Heart right ventricle (tissue), 16 donors: ENCODE measurements around the gene LSM3. TPM values are rescaled to one million over a fixed set of nuclear protein-coding genes. Genes with fewer than 3 reads are reported as not detected.

Source experiments
- ATAC-seq, 8 donors: fragments of 200-7000 bp; cut with Tn5 transposase; one replicate each; pipeline ENCODE4 v1.9.1; 2020; ENCODE audit warnings: mild to moderate bottlenecking in 8 of 8, moderate library complexity in 8 of 8, moderate number of reproducible peaks in 1 of 8
- DNase-seq, 2 donors: peaks; one replicate each; pipeline ENCODE4 v3.0.0-alpha.2; 2020
- H3K27ac ChIP-seq, 10 donors: fragments of 200-600 bp; sonication (generic) in 2 of 10; one replicate each; pipeline versions ENCODE4 v1.5.0 to v1.8.0; 2020 to 2022; ENCODE audit warnings: mild to moderate bottlenecking in 3 of 10
- H3K27me3 ChIP-seq, 7 donors: fragments of 200-600 bp; one replicate each; pipeline ENCODE4 v1.8.0; 2021 to 2022; ENCODE audit warnings: mild to moderate bottlenecking in 2 of 7
- H3K36me3 ChIP-seq, 9 donors: fragments of 200-600 bp; sonication (generic) in 1 of 9; one replicate each; pipeline versions ENCODE4 v1.5.0 to v1.8.0; 2020 to 2022; ENCODE audit warnings: mild to moderate bottlenecking in 2 of 9
- H3K4me1 ChIP-seq, 9 donors: fragments of 200-600 bp; sonication (generic) in 1 of 9; one replicate each; pipeline versions ENCODE4 v1.5.0 to v1.8.0; 2020 to 2022; ENCODE audit warnings: mild to moderate bottlenecking in 4 of 9
- H3K4me3 ChIP-seq, 10 donors: fragments of 200-600 bp; sonication (generic) in 2 of 10; one replicate each; pipeline versions ENCODE4 v1.5.0 to v1.8.0; 2020 to 2022; ENCODE audit warnings: mild to moderate bottlenecking in 7 of 10, moderate library complexity in 2 of 10
- H3K9me3 ChIP-seq, 11 donors: fragments of 200-600 bp in 10 of 11; sonication (generic) in 2 of 11; one replicate each; pipeline versions ENCODE4 v1.5.0 to v1.8.0; 2013 to 2022; ENCODE audit warnings: mild to moderate bottlenecking in 2 of 11, control low read depth in 1 of 11, moderate library complexity in 1 of 11
- CTCF ChIP-seq, 9 donors: fragments of 200-600 bp; sonication (generic) in 2 of 9; IDR thresholded peaks; one replicate each; pipeline versions ENCODE4 v1.5.0 to v1.8.0; 2021 to 2022; ENCODE audit warnings: antibody characterized with exemption in 9 of 9, mild to moderate bottlenecking in 5 of 9, moderate library complexity in 1 of 9
- WGBS, 2 donors: extraction: QIAGEN DNeasy Blood & Tissue Kit; methylation state at CpG; one replicate each; pipeline ENCODE4 v1.1.7; 2013; ENCODE audit warnings: inconsistent platforms in 1 of 2; 5-methylcytosine and 5-hydroxymethylcytosine counted together
- intact Hi-C, 10 donors: fragments of 100-400 bp; cut with DNase I; formaldehyde crosslinking; loops; one replicate each; pipeline versions ENCODE4 v1.11.1 to v1.14.2; 2022
- polyA plus RNA-seq, 2 donors: library from polyadenylated mRNA; stranded (reverse); fragments of 200-250 nt; gene quantifications; one replicate each; pipeline ENCODE4 v1.2.3, GENCODE V29; 2013
- total RNA-seq, 10 donors: library from RNA; stranded (reverse); fragmentation: NEBNext Ultra II Directional in 3 of 10; extraction: Animal tissue kit (Norgen Biotek cat#: 25700) in 3 of 10; gene quantifications; one replicate each; pipeline versions ENCODE4 v1.2.1 to v1.2.4, GENCODE V29; 2021 to 2023
- donor health status: Arrhythmogenic right ventricular cardiomyopathy.
- donor health status: ischemic (EF 13 %, LVEDD 7.1; RV severe dilation, severe dysfunction).
- donor health status: healthy with polysubstance abuse.
- donor health status: DM: no; HTN: yes; CAD: no.
- donor health status: DM: no; HTN: no; CAD: no.
- donor health status: ischemic (EF 25% LVEDD 6.9; RV normal size, moderate dysfunction).
- donor health status: ischemic (EF 25% LVEDD 5.7; RV mildly dilated, moderate dysfunction).
- donor health status: healthy.
- donor health status: DM: yes; HTN: yes; CAD: no.
- donor health status: Ischemic cardiomyopathy.
- donor health status: ischemic (EF 35%, LVEDD 5.7; RV mildly dilated, moderate dysfunction).
- donor health status: nonischemic (EF 11% LVEDD 7.7; RV severe dilation, severe dysfunction).
- donor health status: DM: yes; HTN: yes; CAD: no.
- donor health status: PGD.
- donor health status: ischemic (EF 29% LVEDD 5.4; RV normal size, mild dysfunction).
- donor health status: nonischemic (EF 23%, LVEDD 6.1; RV moderate dilation, normal function).

LSM3 gene
- total and polyA plus RNA-seq, 12 donors, result 5.6 to 18.0 (median 15.2) TPM

- peaks cover 9 to 100% (median 52%) of the 10 kb centered on the region in 9 donors for H3K36me3 ChIP-seq
- no peak for DNase-seq
- WGBS, 2 donors, result 89% methylated on average over 7 of the region's 7 CpGs
Measured at GRCh38 chr3:14154895-14155440, 23.6 kb upstream of the LSM3 start.

GRCh38 chr3:14156201-14156600 is 22.4 kb upstream of the LSM3 start:
- TF ChIP-seq CTCF (IDR thresholded peaks at IDR 0.05), result no peak
- intact Hi-C loops, result no loop called here
- peaks cover 0 to 6% (median 3%) of the 10 kb centered on the region in 11 donors for H3K9me3 ChIP-seq
- H3K4me3 ChIP-seq, result no peak overlapping the region
- no peak overlapping the region for H3K27ac ChIP-seq
- no peaks in the 10 kb centered on the region for H3K4me1 ChIP-seq
- 95 to 97% methylated on average over 7 of the region's 7 CpGs for WGBS, 2 donors
- ATAC-seq (no peak), DNase-seq (no peak)
- H3K27me3 ChIP-seq, result no peaks in the 10 kb centered on the region
- peaks cover 9 to 100% (median 63%) of the 10 kb centered on the region in 9 donors for H3K36me3 ChIP-seq

More at GRCh38 chr3:14154895-14155440, 23.6 kb upstream of the LSM3 start:
- no peak overlapping the region for H3K27ac ChIP-seq
- no peaks in the 10 kb centered on the region for H3K27me3 ChIP-seq
- intact Hi-C loops, result no loop called here
- TF ChIP-seq CTCF (IDR thresholded peaks at IDR 0.05), result no peak
- H3K9me3 ChIP-seq, result no peaks in the 10 kb centered on the region
- ATAC-seq, result no peak
- H3K4me3 ChIP-seq, result no peak overlapping the region
- no peaks in the 10 kb centered on the region for H3K4me1 ChIP-seq

- 95 to 96% methylated on average over 13 of the region's 13 CpGs for WGBS, 2 donors
- no peak overlapping the region for H3K27ac ChIP-seq
- H3K27me3 ChIP-seq, result no peaks in the 10 kb centered on the region
- H3K36me3 ChIP-seq, result peaks cover 9 to 98% (median 62%) of the 10 kb centered on the region in 9 donors
- H3K4me3 ChIP-seq, result no peak overlapping the region
- intact Hi-C loops, result no loop called here
- H3K4me1 ChIP-seq, result no peaks in the 10 kb centered on the region
- DNase-seq (no peak), ATAC-seq (no peak)
- H3K9me3 ChIP-seq, result peaks cover 0 to 15% (median 9%) of the 10 kb centered on the region in 11 donors
- TF ChIP-seq CTCF (IDR thresholded peaks at IDR 0.05), result no peak
Measured at GRCh38 chr3:14156843-14157561, 21.6 kb upstream of the LSM3 start.

- Histone ChIP-seq H3K36me3 (peaks cover 9 to 98% (median 72%) of the 10 kb centered on the region in 9 donors), H3K4me1 (no peaks in the 10 kb centered on the region), H3K27ac (no peak overlapping the region), H3K4me3 (no peak overlapping the region), H3K9me3 (peaks cover 0 to 20% (median 11%) of the 10 kb centered on the region in 11 donors), H3K27me3 (no peaks in the 10 kb centered on the region)
- ATAC-seq (no peak), DNase-seq (no peak)
- 97 to 99% methylated on average over 9 of the region's 9 CpGs for WGBS, 2 donors
- TF ChIP-seq CTCF (IDR thresholded peaks at IDR 0.05), result no peak
- intact Hi-C loops, result no loop called here
Measured at GRCh38 chr3:14157951-14158350, 20.7 kb upstream of the LSM3 start.
